ENCODE data around the gene C4orf50.

C4orf50 gene

DNA sequence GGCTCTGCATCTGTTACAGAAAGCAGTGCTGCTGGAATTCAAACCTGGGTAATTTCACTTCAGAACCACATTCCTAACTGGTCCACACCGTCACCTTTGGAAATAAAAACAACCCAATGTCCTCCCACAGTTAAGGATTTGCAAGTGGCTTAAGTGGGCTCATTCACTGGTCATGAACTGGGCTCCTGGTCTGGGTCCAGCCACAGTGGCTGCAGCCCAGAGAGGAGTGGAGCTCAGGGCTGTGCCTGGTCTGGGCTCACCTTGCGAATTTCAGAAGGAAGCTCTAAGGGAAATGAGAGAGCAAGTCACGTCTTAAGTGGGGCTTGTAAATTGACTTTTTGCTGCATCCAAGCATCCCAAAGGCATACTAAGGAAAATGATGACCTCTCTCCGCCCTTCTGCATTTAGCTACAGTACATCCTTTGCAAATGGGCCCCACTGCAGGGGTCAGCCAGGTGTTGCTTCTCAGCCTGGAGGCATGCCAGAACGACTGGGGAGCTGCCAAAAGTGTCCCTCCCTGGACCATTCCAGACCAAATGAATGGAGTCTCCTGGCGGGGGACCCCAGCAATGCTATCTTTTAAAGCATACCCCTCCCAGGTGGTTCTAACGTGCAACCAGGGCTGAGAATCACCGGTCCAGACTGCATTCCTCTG lies 99.8 kb downstream of the C4orf50 start:
- Histone ChIP-seq H3K9me3 (ENCODE audit: low read length) (no peaks in the 10 kb centered on the region), H3K9me2 (ENCODE audit: low read depth, low read length) (no peaks in the 10 kb centered on the region), H3K27ac (ENCODE audit: low read depth, low read length, poor library complexity, severe bottlenecking) (no peak overlapping the region), H3K9ac (ENCODE audit: low read length) (no peak overlapping the region), H3K4me3 (ENCODE audit: low read depth, low read length, poor library complexity, severe bottlenecking) (no peak overlapping the region), H3K27me3 (ENCODE audit: insufficient read depth, low read length) (no peaks in the 10 kb centered on the region), H2AFZ (ENCODE audit: low read length) (no peak overlapping the region), H3K4me2 (ENCODE audit: low read length) (no peak overlapping the region), H3F3A (ENCODE audit: insufficient read depth, low read length) (no peaks in the 10 kb centered on the region), H3K4me1 (ENCODE audit: insufficient read depth, low read length, severe bottlenecking) (no peaks in the 10 kb centered on the region), H4K20me1 (ENCODE audit: insufficient read depth, low read length) (no peaks in the 10 kb centered on the region), H3K79me2 (ENCODE audit: insufficient read depth, low read length) (no peaks in the 10 kb centered on the region), H3K36me3 (ENCODE audit: insufficient read depth, low read length) (no peaks in the 10 kb centered on the region)
- TF ChIP-seq CTCF (IDR thresholded peaks at IDR 0.05; ENCODE audit: low read length) (no peak), EZH2 (IDR thresholded peaks at IDR 0.05; ENCODE audit: borderline replicate concordance, low read length) (no peak)

GRCh38 chr4:5917672-5918071 lies 100.6 kb downstream of the C4orf50 start:
- H3K4me3 ChIP-seq (ENCODE audit: low read depth, low read length, poor library complexity, severe bottlenecking), result no peak overlapping the region
- H3K4me2 ChIP-seq (ENCODE audit: low read length), result no peak overlapping the region
- no peak overlapping the region for H2AFZ ChIP-seq (ENCODE audit: low read length)
- no peaks in the 10 kb centered on the region for H3K79me2 ChIP-seq (ENCODE audit: insufficient read depth, low read length)
- no peak overlapping the region for H3K9ac ChIP-seq (ENCODE audit: low read length)
- no peaks in the 10 kb centered on the region for H3K27me3 ChIP-seq (ENCODE audit: insufficient read depth, low read length)
- no peaks in the 10 kb centered on the region for H3K9me2 ChIP-seq (ENCODE audit: low read depth, low read length)
- H3K36me3 ChIP-seq (ENCODE audit: insufficient read depth, low read length), result no peaks in the 10 kb centered on the region
- H3F3A ChIP-seq (ENCODE audit: insufficient read depth, low read length), result no peaks in the 10 kb centered on the region
- no peaks in the 10 kb centered on the region for H3K4me1 ChIP-seq (ENCODE audit: insufficient read depth, low read length, severe bottlenecking)
- no peak overlapping the region for H3K27ac ChIP-seq (ENCODE audit: low read depth, low read length, poor library complexity, severe bottlenecking)
- TF ChIP-seq EZH2 (IDR thresholded peaks at IDR 0.05; ENCODE audit: borderline replicate concordance, low read length) (no peak), CTCF (IDR thresholded peaks at IDR 0.05; ENCODE audit: low read length) (no peak)
- H3K9me3 ChIP-seq (ENCODE audit: low read length), result no peaks in the 10 kb centered on the region
- no peaks in the 10 kb centered on the region for H4K20me1 ChIP-seq (ENCODE audit: insufficient read depth, low read length)

- Histone ChIP-seq H3K4me3 (ENCODE audit: low read depth, low read length, poor library complexity, severe bottlenecking) (no peak overlapping the region), H3K4me1 (ENCODE audit: insufficient read depth, low read length, severe bottlenecking) (no peaks in the 10 kb centered on the region), H3K9me2 (ENCODE audit: low read depth, low read length) (no peaks in the 10 kb centered on the region), H3K27me3 (ENCODE audit: insufficient read depth, low read length) (no peaks in the 10 kb centered on the region), H3K9ac (ENCODE audit: low read length) (no peak overlapping the region), H3K9me3 (ENCODE audit: low read length) (no peaks in the 10 kb centered on the region), H3F3A (ENCODE audit: insufficient read depth, low read length) (no peaks in the 10 kb centered on the region), H3K36me3 (ENCODE audit: insufficient read depth, low read length) (no peaks in the 10 kb centered on the region), H3K27ac (ENCODE audit: low read depth, low read length, poor library complexity, severe bottlenecking) (no peak overlapping the region), H3K79me2 (ENCODE audit: insufficient read depth, low read length) (no peaks in the 10 kb centered on the region), H2AFZ (ENCODE audit: low read length) (no peak overlapping the region), H3K4me2 (ENCODE audit: low read length) (no peak overlapping the region), H4K20me1 (ENCODE audit: insufficient read depth, low read length) (no peaks in the 10 kb centered on the region)
- no peak for TF ChIP-seq CTCF (IDR thresholded peaks at IDR 0.05; ENCODE audit: low read length)
- TF ChIP-seq EZH2 (IDR thresholded peaks at IDR 0.05; ENCODE audit: borderline replicate concordance, low read length), result no peak
These were observed 102.0 kb downstream of the C4orf50 start for GRCh38 chr4:5916229-5916628.

All from OCI-LY1 (cell line).